Measurements from ENCODE around the gene ZDHHC8. TPM values are rescaled to one million over a fixed set of nuclear protein-coding genes. Genes with fewer than 3 reads are reported as not detected.

Gene ZDHHC8
- total RNA-seq, 1 experiment from 2014 or later, result 39.9 TPM

- TF ChIP-seq, protein P1, sequence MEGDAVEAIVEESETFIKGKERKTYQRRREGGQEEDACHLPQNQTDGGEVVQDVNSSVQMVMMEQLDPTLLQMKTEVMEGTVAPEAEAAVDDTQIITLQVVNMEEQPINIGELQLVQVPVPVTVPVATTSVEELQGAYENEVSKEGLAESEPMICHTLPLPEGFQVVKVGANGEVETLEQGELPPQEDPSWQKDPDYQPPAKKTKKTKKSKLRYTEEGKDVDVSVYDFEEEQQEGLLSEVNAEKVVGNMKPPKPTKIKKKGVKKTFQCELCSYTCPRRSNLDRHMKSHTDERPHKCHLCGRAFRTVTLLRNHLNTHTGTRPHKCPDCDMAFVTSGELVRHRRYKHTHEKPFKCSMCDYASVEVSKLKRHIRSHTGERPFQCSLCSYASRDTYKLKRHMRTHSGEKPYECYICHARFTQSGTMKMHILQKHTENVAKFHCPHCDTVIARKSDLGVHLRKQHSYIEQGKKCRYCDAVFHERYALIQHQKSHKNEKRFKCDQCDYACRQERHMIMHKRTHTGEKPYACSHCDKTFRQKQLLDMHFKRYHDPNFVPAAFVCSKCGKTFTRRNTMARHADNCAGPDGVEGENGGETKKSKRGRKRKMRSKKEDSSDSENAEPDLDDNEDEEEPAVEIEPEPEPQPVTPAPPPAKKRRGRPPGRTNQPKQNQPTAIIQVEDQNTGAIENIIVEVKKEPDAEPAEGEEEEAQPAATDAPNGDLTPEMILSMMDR (IDR thresholded peaks at IDR 0.05; ENCODE audit: insufficient read depth in 1 of 2, low read depth in 1 of 2, low read length in 1 of 2, severe bottlenecking in 1 of 2, unreplicated experiment in 1 of 2), result no peak
- CTCF ChIA-PET, result no interaction called here
- H3K36me3 Mint-ChIP-seq (ENCODE audit: insufficient read depth, unreplicated experiment), result no peaks in the 10 kb centered on the region
- no peak for DNase-seq
- no peaks in the 10 kb centered on the region for H3K9me3 Mint-ChIP-seq (ENCODE audit: unreplicated experiment)
- no peaks in the 10 kb centered on the region for H3K36me3 ChIP-seq (ENCODE audit: control insufficient read depth, insufficient read depth, low read length)
- no peaks in the 10 kb centered on the region for H3K27me3 ChIP-seq (replicated peaks; ENCODE audit: control insufficient read depth, insufficient read depth, low read length)
- BruUV-seq (replicated peaks), result no TSS peak
- no peaks in the 10 kb centered on the region for H3K4me1 Mint-ChIP-seq (ENCODE audit: low read depth, unreplicated experiment)
- H3K4me3 ChIP-seq (ENCODE audit: low read depth, low read length), result no peak overlapping the region
- H3K9me3 ChIP-seq, result no peaks in the 10 kb centered on the region
- intact Hi-C loops (cut with micrococcal nuclease; ENCODE audit: unreplicated experiment), result no loop called here
- no peaks in the 10 kb centered on the region for H3K27me3 Mint-ChIP-seq (ENCODE audit: insufficient read depth, unreplicated experiment)
- no peak overlapping the region for H3K4me3 Mint-ChIP-seq (ENCODE audit: unreplicated experiment)
- no peaks in the 10 kb centered on the region for H3K4me1 ChIP-seq
- no peak overlapping the region for H3K27ac Mint-ChIP-seq (ENCODE audit: unreplicated experiment)
- POLR2A ChIA-PET, result no interaction called here
These were observed 8.5 kb downstream of the ZDHHC8 start for GRCh38 chr22:20140107-20140445.

GRCh38 chr22:20140521-20140964 lies 8.9 kb downstream of the ZDHHC8 start:
- CTCF ChIA-PET, result no interaction called here
- H3K36me3 Mint-ChIP-seq (ENCODE audit: insufficient read depth, unreplicated experiment), result no peaks in the 10 kb centered on the region
- H3K9me3 Mint-ChIP-seq (ENCODE audit: unreplicated experiment), result no peaks in the 10 kb centered on the region
- H3K4me1 ChIP-seq, result no peaks in the 10 kb centered on the region
- H3K9me3 ChIP-seq, result no peaks in the 10 kb centered on the region
- H3K27me3 Mint-ChIP-seq (ENCODE audit: insufficient read depth, unreplicated experiment), result no peaks in the 10 kb centered on the region
- no TSS peak for BruUV-seq (replicated peaks)
- H3K27ac Mint-ChIP-seq (ENCODE audit: unreplicated experiment), result no peak overlapping the region
- no peak overlapping the region for H3K4me3 Mint-ChIP-seq (ENCODE audit: unreplicated experiment)
- no peaks in the 10 kb centered on the region for H3K36me3 ChIP-seq (ENCODE audit: control insufficient read depth, insufficient read depth, low read length)
- DNase-seq, result no peak
- no peaks in the 10 kb centered on the region for H3K27me3 ChIP-seq (replicated peaks; ENCODE audit: control insufficient read depth, insufficient read depth, low read length)
- no peaks in the 10 kb centered on the region for H3K4me1 Mint-ChIP-seq (ENCODE audit: low read depth, unreplicated experiment)
- TF ChIP-seq, protein P1 (IDR thresholded peaks at IDR 0.05; ENCODE audit: insufficient read depth in 1 of 2, low read depth in 1 of 2, low read length in 1 of 2, severe bottlenecking in 1 of 2, unreplicated experiment in 1 of 2), result no peak
- POLR2A ChIA-PET, result no interaction called here
- intact Hi-C loops (cut with micrococcal nuclease; ENCODE audit: unreplicated experiment), result no loop called here
- no peak overlapping the region for H3K4me3 ChIP-seq (ENCODE audit: low read depth, low read length)

GRCh38 chr22:20141186-20142077 lies 9.8 kb downstream of the ZDHHC8 start:
- no peaks in the 10 kb centered on the region for H3K36me3 ChIP-seq (ENCODE audit: control insufficient read depth, insufficient read depth, low read length)
- no peaks in the 10 kb centered on the region for H3K9me3 ChIP-seq
- no TSS peak for BruUV-seq (replicated peaks)
- H3K27ac Mint-ChIP-seq (ENCODE audit: unreplicated experiment), result no peak overlapping the region
- intact Hi-C loops (cut with micrococcal nuclease; ENCODE audit: unreplicated experiment), result no loop called here
- no peaks in the 10 kb centered on the region for H3K36me3 Mint-ChIP-seq (ENCODE audit: insufficient read depth, unreplicated experiment)
- no peaks in the 10 kb centered on the region for H3K9me3 Mint-ChIP-seq (ENCODE audit: unreplicated experiment)
- H3K4me3 Mint-ChIP-seq (ENCODE audit: unreplicated experiment), result no peak overlapping the region
- ChIA-PET CTCF (no interaction called here), POLR2A (no interaction called here)
- no peak overlapping the region for H3K4me3 ChIP-seq (ENCODE audit: low read depth, low read length)
- H3K4me1 ChIP-seq, result no peaks in the 10 kb centered on the region
- H3K27me3 Mint-ChIP-seq (ENCODE audit: insufficient read depth, unreplicated experiment), result no peaks in the 10 kb centered on the region
- no peaks in the 10 kb centered on the region for H3K4me1 Mint-ChIP-seq (ENCODE audit: low read depth, unreplicated experiment)
- TF ChIP-seq, protein P1 (IDR thresholded peaks at IDR 0.05; ENCODE audit: insufficient read depth in 1 of 2, low read depth in 1 of 2, low read length in 1 of 2, severe bottlenecking in 1 of 2, unreplicated experiment in 1 of 2), result no peak
- H3K27me3 ChIP-seq (replicated peaks; ENCODE audit: control insufficient read depth, insufficient read depth, low read length), result no peaks in the 10 kb centered on the region
- no peak for DNase-seq

Data from Caco-2 (cell line).